ENCODE results near the gene HYAL4.
"Not testable (repeated sequence)": the region's sequence is repeated elsewhere in the genome, so short reads cannot be mapped to it uniquely, and the experiment has no call there.

HYAL4 gene

GRCh38 chr7:123805287-123805686 is 39.7 kb upstream of the HYAL4 start:
- TF ChIP-seq ZFX (IDR thresholded peaks at IDR 0.05) (no peak), CTCF (conservative IDR thresholded peaks at IDR 0.05) (no peak)
- no peak overlapping the region for H3K27ac ChIP-seq

GRCh38 chr7:123809471-123809870 is 35.5 kb upstream of the HYAL4 start:
- no peak for TF ChIP-seq CTCF (conservative IDR thresholded peaks at IDR 0.05)
- no peak for TF ChIP-seq ZFX (IDR thresholded peaks at IDR 0.05)
- no peak overlapping the region for H3K27ac ChIP-seq

GRCh38 chr7:123811056-123811455 is 33.9 kb upstream of the HYAL4 start:
- no peak overlapping the region for H3K27ac ChIP-seq
- TF ChIP-seq ZFX (IDR thresholded peaks at IDR 0.05) (no peak), CTCF (conservative IDR thresholded peaks at IDR 0.05) (no peak)

- H3K27ac ChIP-seq = no peak overlapping the region
- TF ChIP-seq CTCF (conservative IDR thresholded peaks at IDR 0.05) = no peak
- TF ChIP-seq ZFX (IDR thresholded peaks at IDR 0.05) = no peak
Measured at GRCh38 chr7:123816916-123817315, 28.1 kb upstream of the HYAL4 start.

GRCh38 chr7:123819001-123819400 is 26.0 kb upstream of the HYAL4 start:
- TF ChIP-seq CTCF (conservative IDR thresholded peaks at IDR 0.05) (no peak), ZFX (IDR thresholded peaks at IDR 0.05) (no peak)
- H3K27ac ChIP-seq = no peak overlapping the region

GRCh38 chr7:123819795-123820194 is 25.2 kb upstream of the HYAL4 start:
- H3K27ac ChIP-seq = not testable (repeated sequence)

GRCh38 chr7:123820864-123821263 is 24.1 kb upstream of the HYAL4 start:
- no peak for TF ChIP-seq CTCF (conservative IDR thresholded peaks at IDR 0.05)
- no peak for TF ChIP-seq ZFX (IDR thresholded peaks at IDR 0.05)
- no peak overlapping the region for H3K27ac ChIP-seq

- no peak overlapping the region for H3K27ac ChIP-seq
- TF ChIP-seq CTCF (conservative IDR thresholded peaks at IDR 0.05) = no peak
- no peak for TF ChIP-seq ZFX (IDR thresholded peaks at IDR 0.05)
Measured at GRCh38 chr7:123821320-123821719, 23.6 kb upstream of the HYAL4 start.
